ENCODE results near the gene GSG1L2. TPM values are rescaled to one million over a fixed set of nuclear protein-coding genes. Genes with fewer than 3 reads are reported as not detected.

The GSG1L2 gene
- total and polyA plus RNA-seq, 2 of the 13 experiments (the other 11 are each of a cell fraction or from before 2014, with no cell fraction given): not detected

DNA sequence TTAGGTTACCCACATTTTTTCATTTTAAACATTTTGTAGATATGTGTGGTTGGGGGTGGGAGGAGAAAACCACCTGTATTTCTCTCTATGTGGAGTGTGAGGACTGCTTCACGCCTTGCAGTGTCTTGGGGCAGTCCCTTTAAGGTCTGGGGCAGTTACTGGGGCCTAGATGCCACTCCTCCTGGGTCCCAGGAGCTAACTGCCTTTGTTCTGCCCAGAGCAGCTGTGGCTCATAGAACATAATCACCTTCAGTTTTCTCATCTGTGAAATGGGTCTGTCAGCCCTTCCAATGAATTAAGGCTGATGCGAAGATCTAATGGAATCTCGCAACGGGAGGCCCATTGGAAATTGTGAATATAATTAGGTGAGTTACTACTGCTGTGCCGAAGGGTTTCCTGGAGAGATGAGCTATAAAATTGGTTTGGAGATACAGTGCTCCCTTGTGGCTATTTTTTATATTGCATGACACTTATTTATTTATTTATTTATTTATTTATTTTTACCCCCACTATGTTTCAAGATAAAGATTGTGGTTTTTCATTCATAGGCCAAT is 53.4 kb downstream of the GSG1L2 start:
- H3K9me3 ChIP-seq (ENCODE audit: low read length): no peaks in the 10 kb centered on the region
- intact Hi-C loops (cut with micrococcal nuclease; ENCODE audit: unreplicated experiment) (loop anchor here (2.0 kb wide), 1 partner anchor 40 kb away; no protein-coding TSS in a partner anchor), in situ Hi-C loops (cut with HindIII; ENCODE audit: extremely low pct_ligation_motif_present, low pct_unique_long_range_greater_than_20kb) (no loop called here)
- no peaks in the 10 kb centered on the region for H4K20me1 ChIP-seq (ENCODE audit: insufficient read depth, low read length)
- no peak overlapping the region for H3K4me2 ChIP-seq (ENCODE audit: low read depth, low read length)
- DNase-seq (ENCODE audit: low spot score): peak; percentile 14
- ChIA-PET POLR2A (no interaction called here), CTCF (ENCODE audit: low intra/inter-chr PET ratio, low total read pairs) (interaction anchor here (0.6 to 2.1 kb wide), 3 partner anchors 23 to 192 kb away, joined by 3 to 17 read pairs (median 3); partner anchors contain the start of gene CFAP52)
- TF ChIP-seq, protein P1, sequence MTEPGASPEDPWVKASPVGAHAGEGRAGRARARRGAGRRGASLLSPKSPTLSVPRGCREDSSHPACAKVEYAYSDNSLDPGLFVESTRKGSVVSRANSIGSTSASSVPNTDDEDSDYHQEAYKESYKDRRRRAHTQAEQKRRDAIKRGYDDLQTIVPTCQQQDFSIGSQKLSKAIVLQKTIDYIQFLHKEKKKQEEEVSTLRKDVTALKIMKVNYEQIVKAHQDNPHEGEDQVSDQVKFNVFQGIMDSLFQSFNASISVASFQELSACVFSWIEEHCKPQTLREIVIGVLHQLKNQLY (CRISPR knock-in tag; IDR thresholded peaks at IDR 0.05): no peak
- TF ChIP-seq ZNF629 (CRISPR knock-in tag; conservative IDR thresholded peaks at IDR 0.05): peak; percentile 46
- TF ChIP-seq, protein P2, sequence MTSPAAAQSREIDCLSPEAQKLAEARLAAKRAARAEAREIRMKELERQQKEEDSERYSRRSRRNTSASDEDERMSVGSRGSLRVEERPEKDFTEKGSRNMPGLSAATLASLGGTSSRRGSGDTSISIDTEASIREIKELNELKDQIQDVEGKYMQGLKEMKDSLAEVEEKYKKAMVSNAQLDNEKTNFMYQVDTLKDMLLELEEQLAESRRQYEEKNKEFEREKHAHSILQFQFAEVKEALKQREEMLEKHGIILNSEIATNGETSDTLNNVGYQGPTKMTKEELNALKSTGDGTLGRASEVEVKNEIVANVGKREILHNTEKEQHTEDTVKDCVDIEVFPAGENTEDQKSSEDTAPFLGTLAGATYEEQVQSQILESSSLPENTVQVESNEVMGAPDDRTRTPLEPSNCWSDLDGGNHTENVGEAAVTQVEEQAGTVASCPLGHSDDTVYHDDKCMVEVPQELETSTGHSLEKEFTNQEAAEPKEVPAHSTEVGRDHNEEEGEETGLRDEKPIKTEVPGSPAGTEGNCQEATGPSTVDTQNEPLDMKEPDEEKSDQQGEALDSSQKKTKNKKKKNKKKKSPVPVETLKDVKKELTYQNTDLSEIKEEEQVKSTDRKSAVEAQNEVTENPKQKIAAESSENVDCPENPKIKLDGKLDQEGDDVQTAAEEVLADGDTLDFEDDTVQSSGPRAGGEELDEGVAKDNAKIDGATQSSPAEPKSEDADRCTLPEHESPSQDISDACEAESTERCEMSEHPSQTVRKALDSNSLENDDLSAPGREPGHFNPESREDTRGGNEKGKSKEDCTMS (CRISPR knock-in tag; conservative IDR thresholded peaks at IDR 0.05): no peak
- TF ChIP-seq NFYC (CRISPR knock-in tag; IDR thresholded peaks at IDR 0.05): no peak
- H3K9ac ChIP-seq (ENCODE audit: insufficient read depth, low read depth, low read length): no peak overlapping the region
- H3K27me3 ChIP-seq (ENCODE audit: control insufficient read depth in 1 of 2, insufficient read depth in 2 of 2, low read length in 2 of 2): peaks cover 6 to 9% of the 10 kb centered on the region in 2 experiments; a peak in 1 of 5 replicates
- BruUV-seq (replicated peaks): no TSS peak
- no peaks in the 10 kb centered on the region for H3K79me2 ChIP-seq (ENCODE audit: insufficient read depth, low read length)
- 21% methylated on average over 5 of the region's 5 CpGs for WGBS (ENCODE audit: low lambda C conversion rate)
- H3K27ac ChIP-seq (ENCODE audit: extremely low read length, insufficient read depth, low read length): no peak overlapping the region
- 0 out of 2 replicates have a peak, but pooled peaks cover 5% of the 10 kb centered on the region for H3K4me1 ChIP-seq (ENCODE audit: insufficient read depth, low read length)
- H2AFZ ChIP-seq (ENCODE audit: low read length): no peak overlapping the region
- no peaks in the 10 kb centered on the region for H3K36me3 ChIP-seq (replicated peaks in 1 of 2; ENCODE audit: control insufficient read depth in 1 of 2, insufficient read depth in 2 of 2, low read length in 2 of 2)
- H3K4me3 ChIP-seq (replicated peaks in 1 of 3; ENCODE audit: insufficient read depth in 1 of 3, low read depth in 2 of 3, low read length in 3 of 3): no peak overlapping the region
- no peak for ATAC-seq
- no peak for FAIRE-seq
